ENCODE measurements around the gene IFNA16. TPM values are rescaled to one million over a fixed set of nuclear protein-coding genes. Genes with fewer than 3 reads are reported as not detected.
A peak's percentile ranks its signal among the peaks of the same experiment; 100 is the strongest.
"Not testable (repeated sequence)": the region's sequence is repeated elsewhere in the genome, so short reads cannot be mapped to it uniquely, and the experiment has no call there.

The IFNA16 gene
- not detected for total RNA-seq

- H3K4me3 ChIP-seq; DNase-seq (ENCODE audit: low spot score in 2 of 2); H3K27me3 ChIP-seq; H3K36me3 ChIP-seq; H3K4me1 ChIP-seq; H3K9me3 ChIP-seq; H3K27ac ChIP-seq: not testable (repeated sequence)
- 81 to 85% methylated on average over 1 of the region's 1 CpG for WGBS, 2 donors
Measured at GRCh38 chr9:21217211-21217610, at the start of gene IFNA16. Gene IFNA16, minus strand, starts transcription at chr9:21217311. Its CDS starts 6 bp downstream, at chr9:21217305.

DNA sequence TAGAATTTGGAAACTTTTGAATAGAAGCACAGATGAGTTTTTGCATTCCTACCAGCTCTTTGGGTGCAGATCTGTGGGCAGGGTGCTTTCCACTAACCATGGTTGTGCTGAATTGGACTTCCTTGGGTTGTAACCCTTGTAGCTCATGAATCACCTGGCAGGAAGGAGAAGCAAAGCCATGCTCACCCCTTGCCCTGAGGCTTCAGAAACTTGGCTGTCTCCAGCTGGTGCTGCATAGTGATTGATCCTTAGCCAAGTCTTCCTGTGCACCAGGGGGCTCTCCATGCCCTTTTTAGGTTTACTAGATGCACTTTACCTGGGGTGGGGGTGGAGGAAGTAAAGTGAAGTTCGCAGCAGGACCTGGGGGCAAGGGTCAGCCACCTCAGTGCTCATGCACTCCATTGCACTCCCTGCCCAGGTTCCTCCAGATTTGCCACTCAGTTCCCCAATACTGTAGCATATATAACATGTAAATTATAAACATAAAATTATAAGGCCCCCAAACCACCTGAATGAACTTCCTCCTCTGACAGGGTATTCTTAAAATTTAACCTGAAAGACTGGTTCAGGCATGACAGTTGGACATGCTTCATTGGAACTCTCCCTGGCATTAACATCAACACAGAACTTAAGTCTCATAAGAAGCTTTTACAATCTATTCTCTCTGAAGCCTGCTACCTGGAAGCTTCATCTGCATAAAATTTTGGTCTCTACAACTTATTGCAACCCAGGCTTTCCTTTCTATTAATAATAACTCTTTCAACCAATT, 48.5 kb upstream of the IFNA16 start:
- peaks cover 0 to 12% (median 0%) of the 10 kb centered on the region in 4 donors for H3K4me1 ChIP-seq
- H3K9me3 ChIP-seq = no peaks in the 10 kb centered on the region
- no peaks in the 10 kb centered on the region for H3K27me3 ChIP-seq
- H3K36me3 ChIP-seq = no peaks in the 10 kb centered on the region
- no peak for TF ChIP-seq EP300 (IDR thresholded peaks at IDR 0.05)
- TF ChIP-seq, protein P1, sequence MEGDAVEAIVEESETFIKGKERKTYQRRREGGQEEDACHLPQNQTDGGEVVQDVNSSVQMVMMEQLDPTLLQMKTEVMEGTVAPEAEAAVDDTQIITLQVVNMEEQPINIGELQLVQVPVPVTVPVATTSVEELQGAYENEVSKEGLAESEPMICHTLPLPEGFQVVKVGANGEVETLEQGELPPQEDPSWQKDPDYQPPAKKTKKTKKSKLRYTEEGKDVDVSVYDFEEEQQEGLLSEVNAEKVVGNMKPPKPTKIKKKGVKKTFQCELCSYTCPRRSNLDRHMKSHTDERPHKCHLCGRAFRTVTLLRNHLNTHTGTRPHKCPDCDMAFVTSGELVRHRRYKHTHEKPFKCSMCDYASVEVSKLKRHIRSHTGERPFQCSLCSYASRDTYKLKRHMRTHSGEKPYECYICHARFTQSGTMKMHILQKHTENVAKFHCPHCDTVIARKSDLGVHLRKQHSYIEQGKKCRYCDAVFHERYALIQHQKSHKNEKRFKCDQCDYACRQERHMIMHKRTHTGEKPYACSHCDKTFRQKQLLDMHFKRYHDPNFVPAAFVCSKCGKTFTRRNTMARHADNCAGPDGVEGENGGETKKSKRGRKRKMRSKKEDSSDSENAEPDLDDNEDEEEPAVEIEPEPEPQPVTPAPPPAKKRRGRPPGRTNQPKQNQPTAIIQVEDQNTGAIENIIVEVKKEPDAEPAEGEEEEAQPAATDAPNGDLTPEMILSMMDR (IDR thresholded peaks at IDR 0.05) = no peak
- TF ChIP-seq POLR2A (IDR thresholded peaks at IDR 0.05) = no peak
- H3K4me3 ChIP-seq = no peak overlapping the region
- no peak for DNase-seq (ENCODE audit: low spot score in 2 of 2)
- H3K27ac ChIP-seq = no peak overlapping the region
- WGBS, 2 donors = 20 to 53% methylated on average over 1 of the region's 1 CpG

DNA sequence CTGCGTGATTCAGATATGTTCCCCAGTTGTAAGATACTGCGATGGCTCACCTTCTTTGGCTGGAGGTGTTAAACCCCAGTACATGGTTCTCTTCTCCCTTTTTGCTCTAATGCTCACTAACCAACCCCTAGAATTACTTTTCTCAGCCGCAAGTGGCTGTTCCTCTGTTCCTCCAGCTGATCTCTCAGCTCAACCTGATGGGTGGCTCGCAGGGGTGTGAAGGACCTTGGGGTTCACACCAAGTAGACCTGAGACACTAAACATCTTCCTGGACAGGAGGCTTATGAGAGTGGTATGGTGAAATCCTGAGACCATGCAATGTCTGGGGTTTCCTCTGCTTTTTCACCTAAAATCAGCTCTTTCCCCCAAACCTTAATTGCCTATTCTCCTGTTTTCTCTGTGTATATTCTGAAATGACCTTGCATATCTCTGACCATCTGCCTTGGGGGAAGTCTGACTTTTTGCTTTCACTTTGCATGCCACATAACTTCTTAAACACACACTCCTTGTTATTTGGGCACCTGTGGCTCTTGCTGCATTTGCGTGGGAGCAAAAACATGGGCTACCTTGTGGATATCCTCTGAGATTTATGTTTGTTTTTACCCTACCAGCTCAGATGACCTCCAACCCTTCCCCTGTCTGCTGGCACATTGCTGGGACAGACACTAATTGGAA, 38.6 kb upstream of the IFNA16 start:
- Histone ChIP-seq H3K36me3 (no peaks in the 10 kb centered on the region), H3K4me1 (peaks cover 0 to 11% (median 0%) of the 10 kb centered on the region in 4 donors), H3K9me3 (no peaks in the 10 kb centered on the region), H3K4me3 (no peak overlapping the region), H3K27me3 (no peaks in the 10 kb centered on the region), H3K27ac (no peak overlapping the region)
- TF ChIP-seq POLR2A (IDR thresholded peaks at IDR 0.05) = no peak
- TF ChIP-seq, protein P1 (IDR thresholded peaks at IDR 0.05) = no peak
- no peak for TF ChIP-seq EP300 (IDR thresholded peaks at IDR 0.05)
- DNase-seq (ENCODE audit: low spot score in 2 of 2) = no peak
- WGBS, 2 donors = 75 to 76% methylated on average over 5 of the region's 5 CpGs

DNA sequence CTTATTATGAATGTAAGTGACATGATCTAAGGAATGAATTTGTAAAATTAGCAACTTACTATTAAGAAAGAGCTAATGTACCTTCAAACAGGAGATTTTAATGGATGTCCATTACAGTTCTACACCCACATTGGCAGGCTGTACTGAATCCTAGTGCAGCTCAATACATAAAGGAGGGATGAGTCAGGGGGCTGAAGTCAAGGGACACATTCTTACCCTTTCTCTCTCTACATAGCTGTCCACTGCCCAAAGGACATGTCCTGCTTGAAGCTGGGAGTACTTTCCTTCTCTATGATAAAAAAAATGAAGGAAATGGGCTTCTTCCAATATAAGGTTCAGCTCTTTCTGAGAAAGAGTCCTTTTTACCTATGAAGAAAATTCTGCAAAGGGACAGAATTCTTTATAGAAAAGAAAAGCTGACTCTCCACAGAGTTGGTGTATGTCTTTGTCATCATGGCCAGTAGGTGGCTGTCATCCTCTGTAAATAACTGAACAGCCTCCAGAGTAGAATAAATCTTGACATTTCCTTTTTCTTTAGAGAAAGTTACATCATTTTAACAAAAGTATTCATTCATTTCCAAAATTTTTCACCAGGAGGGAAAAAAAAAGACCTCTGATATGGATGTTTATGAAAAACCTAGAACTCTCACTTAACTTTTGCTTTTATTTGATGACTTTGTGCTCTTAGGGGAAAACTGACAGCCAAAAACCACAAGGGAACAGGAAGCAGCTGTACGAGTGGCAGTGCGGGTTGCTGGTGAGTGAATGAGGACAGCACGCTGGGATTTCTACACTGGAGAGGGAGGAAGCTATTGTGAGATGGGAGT, 35.8 kb upstream of the IFNA16 start:
- peaks cover 0 to 11% (median 0%) of the 10 kb centered on the region in 4 donors for H3K4me1 ChIP-seq
- no peaks in the 10 kb centered on the region for H3K9me3 ChIP-seq
- no peak overlapping the region for H3K27ac ChIP-seq
- no peaks in the 10 kb centered on the region for H3K27me3 ChIP-seq
- WGBS, 2 donors = 0 to 2% methylated on average over 3 of the region's 3 CpGs
- peak in 1 of 2 donors; percentile 41 for DNase-seq (ENCODE audit: low spot score in 2 of 2)
- H3K36me3 ChIP-seq = no peaks in the 10 kb centered on the region
- no peak overlapping the region for H3K4me3 ChIP-seq
- TF ChIP-seq, protein P1 (IDR thresholded peaks at IDR 0.05) = peak; percentile 18 to 44 (median 39)
- TF ChIP-seq POLR2A (IDR thresholded peaks at IDR 0.05) = no peak
- peak in 1 of 2 donors; percentile 37 for TF ChIP-seq EP300 (IDR thresholded peaks at IDR 0.05)

GRCh38 chr9:21251638-21252037, 34.5 kb upstream of the IFNA16 start:
- no peak for TF ChIP-seq POLR2A (IDR thresholded peaks at IDR 0.05)
- TF ChIP-seq EP300 (IDR thresholded peaks at IDR 0.05) = no peak
- TF ChIP-seq, protein P1 (IDR thresholded peaks at IDR 0.05) = no peak
- H3K36me3 ChIP-seq = no peaks in the 10 kb centered on the region
- H3K27me3 ChIP-seq = no peaks in the 10 kb centered on the region
- no peaks in the 10 kb centered on the region for H3K9me3 ChIP-seq
- H3K27ac ChIP-seq = no peak overlapping the region
- no peak overlapping the region for H3K4me3 ChIP-seq
- peaks cover 0 to 11% (median 0%) of the 10 kb centered on the region in 4 donors for H3K4me1 ChIP-seq
- no peak for DNase-seq (ENCODE audit: low spot score in 2 of 2)
- WGBS, 2 donors = 58 to 62% methylated on average over 4 of the region's 4 CpGs

Measured in tibial nerve (tissue), 4 donors.